Purkinje cell (primary cell): ENCODE results near the gene OR5AK2. TPM values are rescaled to one million over a fixed set of nuclear protein-coding genes. Genes with fewer than 3 reads are reported as not detected.

ENCODE experiments used
- polyA plus RNA-seq: library from polyadenylated mRNA; unstranded; fragments of >200 nt; fragmentation: Nextera tagmentation; gene quantifications from 2 replicates; pipeline ENCODE4 v1.2.1, GENCODE V29; 2014

OR5AK2 gene, protein sequence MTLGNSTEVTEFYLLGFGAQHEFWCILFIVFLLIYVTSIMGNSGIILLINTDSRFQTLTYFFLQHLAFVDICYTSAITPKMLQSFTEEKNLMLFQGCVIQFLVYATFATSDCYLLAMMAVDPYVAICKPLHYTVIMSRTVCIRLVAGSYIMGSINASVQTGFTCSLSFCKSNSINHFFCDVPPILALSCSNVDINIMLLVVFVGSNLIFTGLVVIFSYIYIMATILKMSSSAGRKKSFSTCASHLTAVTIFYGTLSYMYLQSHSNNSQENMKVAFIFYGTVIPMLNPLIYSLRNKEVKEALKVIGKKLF
- polyA plus RNA-seq, result not detected in 2 replicates

DNA sequence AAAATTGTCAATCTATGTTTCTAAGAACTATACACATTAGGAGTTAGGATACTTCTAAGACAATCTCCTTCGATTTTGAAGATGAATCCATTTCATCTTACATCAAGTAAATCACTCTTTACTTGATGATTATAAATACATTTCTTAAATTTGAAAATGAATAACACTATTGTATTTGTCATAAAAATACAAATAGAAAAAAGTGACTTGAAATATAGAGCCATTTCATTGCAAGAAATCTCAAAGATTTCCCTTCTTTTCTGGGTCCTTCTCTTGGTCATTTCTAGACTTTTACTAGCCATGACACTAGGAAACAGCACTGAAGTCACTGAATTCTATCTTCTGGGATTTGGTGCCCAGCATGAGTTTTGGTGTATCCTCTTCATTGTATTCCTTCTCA is at the start of gene OR5AK2:
Gene OR5AK2, plus strand, starts transcription at position 301 of the 400 bp plus-strand sequence. Its CDS starts 0 bp downstream, at position 301.

Other genes with a start within 250 kb of the OR5AK2 start
- gene OR9G4, start 240.2 kb upstream of the OR5AK2 start, polyA plus RNA-seq, result not detected in 2 replicates
- 0.07 TPM in 1 of 2 replicates, not detected in the other for gene LRRC55, start 193.0 kb downstream of the OR5AK2 start, polyA plus RNA-seq
- gene APLNR, start 248.3 kb downstream of the OR5AK2 start, polyA plus RNA-seq, result not detected in 2 replicates